ENCODE measurements around the gene WDR7.

The WDR7 gene

DNA sequence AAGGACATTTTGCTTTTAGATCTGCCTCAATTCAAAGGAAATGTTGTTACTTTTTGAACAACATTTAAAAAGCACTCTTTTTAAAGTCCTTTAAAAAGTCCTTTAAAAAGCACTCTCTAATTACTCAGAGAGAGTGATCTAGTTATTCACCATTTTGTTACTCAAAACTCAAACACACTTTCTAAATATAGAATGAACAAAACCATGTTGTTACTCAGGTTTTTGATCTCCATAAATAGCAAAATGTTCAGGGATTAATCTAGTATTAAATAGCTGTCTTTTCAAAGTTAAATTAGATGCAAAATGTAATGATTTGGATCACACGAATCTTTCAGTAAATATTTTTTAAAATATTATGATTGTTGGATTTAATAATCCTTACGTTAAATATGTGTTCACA lies 352.2 kb downstream of the WDR7 start:
- no peak overlapping the region for H3K27ac ChIP-seq (ENCODE audit: low read depth, low read length, severe bottlenecking)
- no CpG with 5 or more reads among the region's 2 CpGs for WGBS, 2 experiments (ENCODE audit: insufficient coverage in 2 of 2)
- H3K4me3 ChIP-seq (ENCODE audit: extremely low read depth, insufficient read depth, low read length, poor library complexity, severe bottlenecking): no peak overlapping the region
- no peaks in the 10 kb centered on the region for H3K9me3 ChIP-seq (ENCODE audit: control insufficient read depth, low read length)
- H3K4me1 ChIP-seq (ENCODE audit: control insufficient read depth, insufficient read depth, low read length, poor library complexity, severe bottlenecking): peaks cover 3% of the 10 kb centered on the region
- H3K36me3 ChIP-seq (ENCODE audit: control insufficient read depth, insufficient read depth, low read length): no peaks in the 10 kb centered on the region

DNA sequence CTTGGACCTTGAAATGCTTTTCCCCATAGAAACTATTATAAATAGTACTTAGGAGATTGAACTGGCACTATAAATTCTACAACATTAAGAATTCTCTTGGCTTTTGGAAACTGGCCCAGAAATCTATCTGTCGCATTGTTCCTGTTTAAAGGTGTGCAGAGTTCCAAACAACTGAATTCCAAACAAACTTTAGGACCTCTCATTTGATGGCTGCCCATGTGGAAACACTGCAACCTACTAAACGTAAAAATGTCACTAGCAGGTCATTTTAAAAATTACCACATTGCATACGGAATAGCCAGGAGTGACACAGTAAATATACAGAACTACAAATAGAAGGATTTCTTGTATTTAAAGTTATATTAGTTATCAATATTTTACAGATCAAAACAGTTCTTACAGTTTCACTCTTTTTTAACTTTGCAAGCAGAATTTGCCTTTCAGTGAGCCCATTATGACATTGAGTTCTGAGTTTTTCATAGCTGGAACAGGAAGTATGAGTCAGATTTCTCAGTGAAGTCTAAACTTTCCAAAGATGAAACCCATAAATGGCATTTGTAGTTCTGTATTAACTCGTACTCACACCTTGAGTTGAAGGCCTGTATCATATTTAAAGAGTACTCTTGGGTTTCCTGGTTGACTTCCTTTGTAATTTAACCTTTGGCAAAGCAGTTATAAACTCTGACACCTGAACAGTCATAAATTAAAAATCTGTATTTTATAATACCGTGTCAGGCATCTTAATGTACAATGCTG lies 353.4 kb downstream of the WDR7 start:
- H3K36me3 ChIP-seq (ENCODE audit: control insufficient read depth, insufficient read depth, low read length): no peaks in the 10 kb centered on the region
- H3K4me1 ChIP-seq (ENCODE audit: control insufficient read depth, insufficient read depth, low read length, poor library complexity, severe bottlenecking): peaks cover 3% of the 10 kb centered on the region
- no peaks in the 10 kb centered on the region for H3K9me3 ChIP-seq (ENCODE audit: control insufficient read depth, low read length)
- no peak overlapping the region for H3K4me3 ChIP-seq (ENCODE audit: extremely low read depth, insufficient read depth, low read length, poor library complexity, severe bottlenecking)
- no peak overlapping the region for H3K27ac ChIP-seq (ENCODE audit: low read depth, low read length, severe bottlenecking)
- WGBS, 2 experiments (ENCODE audit: insufficient coverage in 2 of 2): 92 to 100% methylated on average over 1 to 2 of the region's 5 CpGs

DNA sequence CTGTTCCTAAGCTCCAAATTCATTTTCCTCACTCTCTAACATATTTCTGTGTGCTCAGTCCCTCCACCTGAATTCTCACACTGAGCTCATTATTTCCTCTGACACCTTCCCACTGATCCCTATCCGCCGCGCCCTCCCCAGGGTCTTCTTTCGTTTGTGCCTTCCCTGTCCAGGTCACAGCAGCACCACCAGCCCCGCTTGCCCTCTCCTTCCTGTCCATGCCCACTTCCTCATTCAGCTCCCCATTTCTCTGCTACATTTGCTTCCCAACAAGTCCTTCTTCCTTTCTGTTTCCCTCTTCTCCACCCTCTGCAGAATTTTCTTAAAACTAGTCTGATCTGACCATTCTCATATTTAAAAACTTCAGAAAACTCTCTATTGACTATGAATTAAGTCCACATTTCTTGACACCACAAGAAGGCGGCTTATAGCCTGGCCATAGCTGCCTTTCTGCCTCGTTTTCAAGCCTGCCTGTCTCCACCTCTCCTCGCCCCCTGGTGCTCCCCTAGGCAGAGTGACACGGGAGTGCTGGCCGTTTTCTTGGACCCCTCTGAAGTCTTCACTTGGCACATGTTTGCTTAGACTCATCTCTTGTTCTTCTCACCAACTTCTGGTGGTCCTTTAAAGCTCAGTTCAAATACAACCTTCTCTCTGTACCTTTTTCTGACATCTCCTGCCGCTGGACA lies 357.0 kb downstream of the WDR7 start:
- Histone ChIP-seq H3K36me3 (ENCODE audit: control insufficient read depth, insufficient read depth, low read length) (no peaks in the 10 kb centered on the region), H3K9me3 (ENCODE audit: control insufficient read depth, low read length) (no peaks in the 10 kb centered on the region), H3K4me3 (ENCODE audit: extremely low read depth, insufficient read depth, low read length, poor library complexity, severe bottlenecking) (no peak overlapping the region), H3K4me1 (ENCODE audit: control insufficient read depth, insufficient read depth, low read length, poor library complexity, severe bottlenecking) (peaks cover 3% of the 10 kb centered on the region), H3K27ac (ENCODE audit: low read depth, low read length, severe bottlenecking) (no peak overlapping the region)
- 66 to 76% methylated on average over 11 of the region's 11 CpGs for WGBS, 2 experiments (ENCODE audit: insufficient coverage in 2 of 2)

DNA sequence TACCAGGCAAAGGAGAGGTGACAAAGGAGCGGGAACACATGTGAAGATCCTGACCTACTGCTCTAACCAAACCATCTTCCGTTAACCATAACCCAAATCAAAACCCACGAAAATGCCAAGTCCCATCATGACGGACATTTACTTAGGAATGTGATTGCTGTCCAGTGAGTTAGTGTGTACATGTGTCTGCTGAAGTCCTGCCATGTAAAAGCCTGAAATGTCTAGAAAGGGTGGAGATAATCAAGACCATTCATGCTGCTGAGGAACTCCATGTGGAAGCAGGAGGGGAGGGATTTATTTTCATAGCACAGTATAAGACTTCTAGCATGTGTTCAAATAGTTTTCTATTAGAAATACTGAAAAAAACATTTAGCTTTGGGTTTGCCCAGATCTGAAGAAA lies 358.7 kb downstream of the WDR7 start:
- 83 to 90% methylated on average over 1 to 2 of the region's 4 CpGs for WGBS, 2 experiments (ENCODE audit: insufficient coverage in 2 of 2)
- H3K36me3 ChIP-seq (ENCODE audit: control insufficient read depth, insufficient read depth, low read length): no peaks in the 10 kb centered on the region
- H3K9me3 ChIP-seq (ENCODE audit: control insufficient read depth, low read length): no peaks in the 10 kb centered on the region
- H3K4me1 ChIP-seq (ENCODE audit: control insufficient read depth, insufficient read depth, low read length, poor library complexity, severe bottlenecking): no peaks in the 10 kb centered on the region
- no peak overlapping the region for H3K27ac ChIP-seq (ENCODE audit: low read depth, low read length, severe bottlenecking)
- H3K4me3 ChIP-seq (ENCODE audit: extremely low read depth, insufficient read depth, low read length, poor library complexity, severe bottlenecking): no peak overlapping the region

DNA sequence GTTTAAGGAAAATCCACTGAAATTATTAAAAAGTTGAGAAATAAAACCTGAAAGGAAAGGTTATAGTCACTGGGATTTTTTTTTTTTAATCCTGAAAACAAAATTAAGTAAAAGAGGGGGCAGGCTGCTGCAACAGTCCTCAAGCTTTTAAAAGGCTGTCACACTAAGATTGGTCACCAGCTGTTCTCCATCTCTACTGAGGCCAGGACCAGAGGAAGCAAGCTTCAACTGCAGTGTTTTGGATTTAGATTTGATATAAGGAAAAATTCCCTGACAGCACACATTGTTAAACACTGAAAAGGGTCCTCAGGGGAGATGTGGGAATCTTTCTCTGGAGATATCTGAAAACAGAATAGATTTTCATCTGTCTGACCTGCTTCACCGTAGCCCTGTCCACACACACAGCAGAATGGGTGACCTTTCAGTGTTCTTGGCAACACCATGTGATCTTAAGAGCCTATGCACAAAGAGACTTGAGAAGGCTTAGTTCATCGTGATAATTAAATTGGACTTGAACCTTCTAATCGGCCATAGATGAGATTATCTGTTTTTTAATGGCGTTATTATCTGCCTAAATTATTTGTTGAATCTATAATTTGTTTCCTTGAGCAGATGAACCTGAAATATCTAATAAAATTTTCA lies 363.7 kb downstream of the WDR7 start:
- H3K4me1 ChIP-seq (ENCODE audit: control insufficient read depth, insufficient read depth, low read length, poor library complexity, severe bottlenecking): no peaks in the 10 kb centered on the region
- H3K27ac ChIP-seq (ENCODE audit: low read depth, low read length, severe bottlenecking): no peak overlapping the region
- no peaks in the 10 kb centered on the region for H3K9me3 ChIP-seq (ENCODE audit: control insufficient read depth, low read length)
- WGBS, 2 experiments (ENCODE audit: insufficient coverage in 2 of 2): 80 to 100% methylated on average over 2 to 4 of the region's 4 CpGs
- no peak overlapping the region for H3K4me3 ChIP-seq (ENCODE audit: extremely low read depth, insufficient read depth, low read length, poor library complexity, severe bottlenecking)
- no peaks in the 10 kb centered on the region for H3K36me3 ChIP-seq (ENCODE audit: control insufficient read depth, insufficient read depth, low read length)

DNA sequence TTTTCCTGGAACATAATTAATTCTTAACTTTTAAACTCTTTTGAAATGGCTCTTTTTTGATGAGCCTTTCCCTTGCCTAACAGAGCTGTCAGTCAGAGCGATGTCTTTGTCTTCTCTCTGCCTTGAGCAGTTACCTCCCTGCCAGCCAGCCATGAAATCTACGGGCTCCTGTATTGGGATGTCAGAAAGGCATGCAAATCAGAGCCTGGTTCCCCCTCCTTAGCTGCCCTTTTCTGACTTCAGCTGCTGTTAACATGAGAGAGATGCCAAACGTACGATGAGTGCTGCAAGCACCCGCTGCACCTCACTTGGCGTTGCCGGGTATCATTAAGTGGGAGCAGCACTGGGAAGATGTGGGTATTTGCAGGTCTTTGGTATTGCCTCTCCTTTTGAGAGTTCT lies 364.3 kb downstream of the WDR7 start:
- 77 to 78% methylated on average over 5 to 7 of the region's 7 CpGs for WGBS, 2 experiments (ENCODE audit: insufficient coverage in 2 of 2)
- no peaks in the 10 kb centered on the region for H3K4me1 ChIP-seq (ENCODE audit: control insufficient read depth, insufficient read depth, low read length, poor library complexity, severe bottlenecking)
- no peak overlapping the region for H3K27ac ChIP-seq (ENCODE audit: low read depth, low read length, severe bottlenecking)
- no peaks in the 10 kb centered on the region for H3K9me3 ChIP-seq (ENCODE audit: control insufficient read depth, low read length)
- H3K36me3 ChIP-seq (ENCODE audit: control insufficient read depth, insufficient read depth, low read length): no peaks in the 10 kb centered on the region
- H3K4me3 ChIP-seq (ENCODE audit: extremely low read depth, insufficient read depth, low read length, poor library complexity, severe bottlenecking): no peak overlapping the region

DNA sequence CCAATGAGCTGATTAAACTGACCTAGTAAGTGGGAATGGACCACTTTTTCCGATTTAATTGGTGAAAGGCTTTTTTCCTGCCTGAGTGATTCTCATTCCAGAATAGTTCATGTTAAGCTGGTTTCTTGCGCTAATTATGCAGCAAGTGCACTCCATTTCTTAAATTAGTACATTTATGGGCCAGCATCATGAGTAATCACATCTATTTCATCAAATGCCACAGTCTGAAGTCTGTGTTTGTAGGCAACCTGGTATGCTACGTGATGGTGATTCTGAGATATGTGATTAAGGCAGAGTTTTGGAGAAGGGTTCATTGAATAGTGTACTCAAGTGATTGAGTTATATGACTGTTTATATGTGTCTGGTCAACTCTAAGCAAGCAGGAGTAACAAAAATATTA lies 367.7 kb downstream of the WDR7 start:
- H3K4me3 ChIP-seq (ENCODE audit: extremely low read depth, insufficient read depth, low read length, poor library complexity, severe bottlenecking): no peak overlapping the region
- H3K36me3 ChIP-seq (ENCODE audit: control insufficient read depth, insufficient read depth, low read length): no peaks in the 10 kb centered on the region
- H3K27ac ChIP-seq (ENCODE audit: low read depth, low read length, severe bottlenecking): no peak overlapping the region
- H3K9me3 ChIP-seq (ENCODE audit: control insufficient read depth, low read length): no peaks in the 10 kb centered on the region
- WGBS, 2 experiments (ENCODE audit: insufficient coverage in 2 of 2): 92 to 100% methylated on average over 2 of the region's 3 CpGs
- H3K4me1 ChIP-seq (ENCODE audit: control insufficient read depth, insufficient read depth, low read length, poor library complexity, severe bottlenecking): no peaks in the 10 kb centered on the region

DNA sequence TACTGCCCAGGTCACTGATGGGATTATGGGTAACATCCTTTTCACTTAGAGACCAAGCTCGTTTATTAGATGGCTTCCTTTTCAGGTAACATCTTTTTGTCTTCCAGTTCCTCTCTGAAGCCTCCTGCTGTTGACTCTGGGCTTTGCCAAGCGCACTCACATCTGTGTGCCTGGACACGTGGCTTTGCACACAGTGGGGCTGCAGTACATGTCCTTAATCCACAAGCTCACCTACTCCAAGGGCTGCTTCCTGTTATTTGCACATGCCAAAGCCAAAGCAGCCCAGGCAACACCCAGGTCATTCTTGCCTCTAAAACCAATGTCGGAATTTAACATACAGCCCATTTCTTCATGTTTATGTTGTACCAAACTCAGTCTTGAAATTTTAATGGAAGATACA lies 371.6 kb downstream of the WDR7 start:
- Histone ChIP-seq H3K4me3 (ENCODE audit: extremely low read depth, insufficient read depth, low read length, poor library complexity, severe bottlenecking) (no peak overlapping the region), H3K9me3 (ENCODE audit: control insufficient read depth, low read length) (no peaks in the 10 kb centered on the region), H3K4me1 (ENCODE audit: control insufficient read depth, insufficient read depth, low read length, poor library complexity, severe bottlenecking) (peaks cover 6% of the 10 kb centered on the region), H3K27ac (ENCODE audit: low read depth, low read length, severe bottlenecking) (no peak overlapping the region), H3K36me3 (ENCODE audit: control insufficient read depth, insufficient read depth, low read length) (no peaks in the 10 kb centered on the region)
- 79 to 94% methylated on average over 2 to 3 of the region's 4 CpGs for WGBS, 2 experiments (ENCODE audit: insufficient coverage in 2 of 2)

DNA sequence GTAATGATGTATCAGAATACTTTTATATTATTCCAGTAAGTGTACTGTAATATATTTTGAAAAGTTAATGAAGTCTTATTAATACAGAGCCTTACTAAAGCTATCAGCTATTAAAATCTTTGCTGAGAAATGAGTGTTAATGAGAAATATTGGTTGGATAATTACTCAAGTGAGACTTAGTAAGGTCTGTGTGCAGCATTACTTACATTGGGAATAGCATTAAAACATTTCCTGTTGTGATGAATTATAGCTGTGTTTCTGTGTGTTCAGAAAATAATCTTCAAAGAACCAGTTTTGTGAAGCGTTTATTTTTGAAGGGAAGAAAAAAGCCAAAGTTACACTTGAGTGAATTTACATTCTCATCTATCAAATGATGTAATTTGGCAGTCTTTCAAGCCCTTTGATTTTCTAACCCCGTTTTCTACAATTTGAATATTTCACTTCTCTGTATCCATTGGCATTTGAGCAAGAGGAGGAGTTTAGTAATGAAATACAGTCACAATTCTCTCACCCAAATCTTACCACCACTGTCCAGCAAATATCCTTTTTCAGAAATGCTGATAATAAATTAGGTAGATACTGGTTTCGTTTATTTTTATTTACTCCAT lies 372.2 kb downstream of the WDR7 start:
- H3K27ac ChIP-seq (ENCODE audit: low read depth, low read length, severe bottlenecking): no peak overlapping the region
- no peaks in the 10 kb centered on the region for H3K36me3 ChIP-seq (ENCODE audit: control insufficient read depth, insufficient read depth, low read length)
- 0% methylated on average over 1 of the region's 3 CpGs; no CpG with 5 or more reads in 1 of the 2 experiments for WGBS, 2 experiments (ENCODE audit: insufficient coverage in 2 of 2)
- H3K4me1 ChIP-seq (ENCODE audit: control insufficient read depth, insufficient read depth, low read length, poor library complexity, severe bottlenecking): peaks cover 6% of the 10 kb centered on the region
- no peak overlapping the region for H3K4me3 ChIP-seq (ENCODE audit: extremely low read depth, insufficient read depth, low read length, poor library complexity, severe bottlenecking)
- H3K9me3 ChIP-seq (ENCODE audit: control insufficient read depth, low read length): no peaks in the 10 kb centered on the region

DNA sequence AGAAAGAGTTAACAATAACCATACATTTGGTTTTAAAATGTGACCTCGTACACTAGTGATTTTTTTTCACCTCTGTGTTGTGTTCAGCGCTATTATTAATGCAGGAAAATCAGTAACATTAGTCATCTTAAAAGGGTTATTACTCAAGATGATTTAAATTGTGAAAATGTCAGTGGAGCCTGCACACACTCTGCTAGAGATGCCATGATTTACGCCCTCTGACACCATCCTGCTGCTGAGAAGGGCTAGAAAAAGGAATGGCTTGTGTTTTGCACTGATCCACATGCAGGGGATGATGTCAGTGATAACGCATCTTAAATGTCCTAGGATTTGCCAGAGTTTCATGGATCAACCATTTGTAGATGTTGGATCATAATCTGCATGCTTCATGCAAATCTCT lies 374.4 kb downstream of the WDR7 start:
- no peak overlapping the region for H3K27ac ChIP-seq (ENCODE audit: low read depth, low read length, severe bottlenecking)
- 94 to 96% methylated on average over 2 of the region's 4 CpGs for WGBS, 2 experiments (ENCODE audit: insufficient coverage in 2 of 2)
- peaks cover 6% of the 10 kb centered on the region for H3K4me1 ChIP-seq (ENCODE audit: control insufficient read depth, insufficient read depth, low read length, poor library complexity, severe bottlenecking)
- no peaks in the 10 kb centered on the region for H3K9me3 ChIP-seq (ENCODE audit: control insufficient read depth, low read length)
- H3K4me3 ChIP-seq (ENCODE audit: extremely low read depth, insufficient read depth, low read length, poor library complexity, severe bottlenecking): no peak overlapping the region
- no peaks in the 10 kb centered on the region for H3K36me3 ChIP-seq (ENCODE audit: control insufficient read depth, insufficient read depth, low read length)
